Mucosa of gallbladder (tissue), 1 donor: Measurements from ENCODE around the gene CTBP2. TPM values are rescaled to one million over a fixed set of nuclear protein-coding genes. Genes with fewer than 3 reads are reported as not detected.

Experiments used
- DNase-seq: peaks from one replicate; pipeline ENCODE4 v3.0.0-alpha.2; 2020; ENCODE audit warnings: low spot score
- total RNA-seq: library from RNA; stranded (reverse); gene quantifications from one replicate; pipeline ENCODE4 v1.2.1, GENCODE V29; 2021
- donor health status: DM: no; HTN: no; CAD: no.

Gene CTBP2
- total RNA-seq, 1 donor from 2014 or later: 99.5 TPM

- no peak for DNase-seq
Observed at GRCh38 chr10:124977161-124977560, 183.2 kb downstream of the CTBP2 start.

DNA sequence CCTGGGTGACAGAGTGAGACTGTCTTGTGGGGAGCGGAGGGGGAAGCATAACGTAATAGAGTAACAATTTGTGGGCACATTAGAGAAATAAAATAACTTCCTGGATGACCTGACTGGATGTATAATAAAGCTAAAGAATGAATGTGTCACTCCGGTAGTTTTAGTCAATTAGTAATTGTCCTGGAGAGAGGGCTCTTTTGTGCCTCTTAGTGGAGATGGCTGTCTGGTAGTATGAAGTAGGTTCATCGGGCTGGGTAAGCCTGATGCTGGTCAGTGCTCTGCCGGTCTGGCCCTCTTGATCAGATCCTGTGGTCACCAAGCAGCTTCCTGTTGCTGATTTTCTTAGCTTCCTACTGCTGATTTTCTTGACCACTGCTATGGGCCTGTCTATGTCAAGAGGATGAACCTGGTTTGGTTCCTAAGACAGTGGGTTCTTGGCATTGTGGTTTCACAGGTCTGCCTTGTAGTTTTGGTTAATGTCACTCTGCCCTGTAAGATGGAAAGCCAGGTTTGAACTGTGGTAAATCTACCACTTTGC, 184.3 kb downstream of the CTBP2 start:
- no peak for DNase-seq

DNA sequence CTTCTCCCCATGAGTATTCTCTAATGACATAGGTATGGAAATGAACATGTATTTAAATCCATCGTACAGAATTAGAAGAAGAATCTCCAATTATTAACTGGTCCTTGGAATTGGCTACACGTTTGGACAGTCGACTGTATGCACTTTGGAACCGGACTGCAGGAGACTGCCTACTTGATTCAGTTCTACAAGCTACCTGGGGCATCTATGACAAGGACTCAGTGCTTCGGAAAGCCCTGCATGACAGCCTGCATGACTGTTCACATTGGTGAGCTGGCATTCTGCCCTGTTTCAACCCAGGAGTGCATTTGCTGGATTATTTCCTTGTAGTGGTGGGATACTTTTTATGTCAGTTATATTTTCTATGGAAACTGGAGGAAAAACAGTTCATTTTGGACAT, 186.2 kb downstream of the CTBP2 start:
- no peak for DNase-seq

DNA sequence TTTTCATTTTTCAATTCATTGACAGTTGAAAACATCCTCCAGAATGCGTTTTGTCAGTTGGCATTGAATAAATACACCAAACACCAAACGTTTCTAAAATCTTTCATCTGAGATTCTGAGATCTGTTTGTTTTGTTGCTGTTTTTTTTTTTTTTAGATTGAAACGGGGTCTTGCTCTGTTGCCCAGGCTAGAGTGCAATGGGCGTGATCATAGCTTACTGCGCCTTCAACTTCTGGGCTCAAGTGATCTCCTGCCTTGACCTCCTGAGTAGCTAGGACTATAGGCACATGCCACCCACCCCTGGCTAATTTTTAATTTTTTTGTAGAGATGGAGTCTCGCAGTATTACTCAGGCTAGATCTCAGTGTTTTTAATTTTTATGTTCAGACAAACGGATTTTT, 187.7 kb downstream of the CTBP2 start:
- no peak for DNase-seq

DNA sequence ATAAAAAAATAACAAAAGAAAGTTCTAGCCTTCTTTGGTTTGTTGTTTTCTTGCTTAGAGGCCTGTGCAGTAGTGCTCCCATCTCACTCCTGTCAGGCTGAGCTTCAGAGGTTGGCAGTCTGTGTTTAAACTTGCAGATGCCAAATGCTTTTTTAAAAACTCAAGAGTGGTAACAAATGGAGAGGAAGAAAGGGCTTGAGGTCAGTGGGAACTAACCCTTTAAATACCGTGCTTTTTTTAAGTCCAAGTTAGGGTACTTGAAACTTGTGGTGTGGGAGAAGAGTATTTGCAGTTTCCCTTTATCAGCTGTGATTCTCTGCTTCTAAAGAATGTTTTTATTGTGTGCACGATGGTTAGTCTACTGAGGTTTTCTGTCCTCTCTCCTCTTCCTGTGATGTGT, 189.1 kb downstream of the CTBP2 start:
- no peak for DNase-seq

- no peak for DNase-seq
Observed at GRCh38 chr10:124967255-124967654, 193.1 kb downstream of the CTBP2 start.

DNA sequence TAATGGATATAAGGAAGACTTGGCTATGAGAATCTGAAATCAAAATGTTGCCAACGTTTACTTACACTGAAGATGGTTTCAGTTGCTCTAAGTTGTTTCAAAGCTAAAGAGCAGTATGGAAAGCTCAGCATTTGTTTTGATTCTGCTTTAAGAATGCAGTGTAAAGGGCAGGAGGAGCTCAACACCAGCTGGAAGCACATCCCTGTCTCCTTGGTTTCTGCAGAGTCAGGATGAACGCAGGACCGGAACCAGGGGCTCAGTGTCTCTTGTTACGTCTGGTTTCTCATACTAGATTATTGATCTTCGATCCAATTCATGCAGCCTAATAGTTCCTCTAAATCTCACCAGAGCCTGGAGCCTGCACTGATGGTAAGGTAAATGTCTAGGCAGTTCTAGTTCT, 194.4 kb downstream of the CTBP2 start:
- no peak for DNase-seq

GRCh38 chr10:124963866-124964720, 196.3 kb downstream of the CTBP2 start:
- DNase-seq: no peak

- DNase-seq: no peak
Observed at GRCh38 chr10:124962421-124962820, 197.9 kb downstream of the CTBP2 start.

DNA sequence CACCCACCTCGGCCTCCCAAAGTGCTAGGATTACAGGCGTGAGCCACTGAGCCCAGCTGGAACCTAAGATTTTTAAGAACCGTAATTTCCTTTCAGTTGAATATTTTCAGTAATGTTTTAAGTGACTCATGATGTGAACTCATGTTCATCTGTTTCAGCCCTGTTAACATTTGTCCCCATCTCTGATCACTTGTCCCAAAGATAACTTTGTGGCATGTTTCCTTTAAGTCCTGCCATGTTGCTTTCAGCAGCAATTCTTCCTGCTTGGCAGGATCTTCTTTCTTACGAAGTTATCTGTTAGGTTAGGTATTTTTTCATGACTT, 199.2 kb downstream of the CTBP2 start:
- DNase-seq: no peak

DNA sequence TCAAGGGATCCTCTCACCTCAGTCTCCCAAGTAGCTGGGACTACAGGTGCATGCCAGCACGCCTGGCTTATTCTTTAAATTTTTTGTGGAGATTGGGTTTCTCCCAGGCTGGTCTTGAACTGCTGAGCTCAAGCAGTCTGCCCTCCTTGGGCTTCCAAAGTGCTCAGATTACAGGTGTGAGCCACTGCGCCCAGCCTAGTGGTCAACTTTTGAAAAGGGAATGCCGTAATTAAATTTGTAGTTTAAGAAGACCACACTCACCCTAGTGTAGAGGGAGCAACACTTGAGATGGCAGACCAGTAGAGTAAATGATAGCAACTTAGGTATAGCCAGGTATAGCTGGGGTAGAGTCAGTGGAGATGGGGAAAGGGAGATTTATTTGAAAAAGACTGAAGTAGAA, 200.8 kb downstream of the CTBP2 start:
- no peak for DNase-seq

GRCh38 chr10:124957404-124957947, 202.9 kb downstream of the CTBP2 start:
- no peak for DNase-seq

DNA sequence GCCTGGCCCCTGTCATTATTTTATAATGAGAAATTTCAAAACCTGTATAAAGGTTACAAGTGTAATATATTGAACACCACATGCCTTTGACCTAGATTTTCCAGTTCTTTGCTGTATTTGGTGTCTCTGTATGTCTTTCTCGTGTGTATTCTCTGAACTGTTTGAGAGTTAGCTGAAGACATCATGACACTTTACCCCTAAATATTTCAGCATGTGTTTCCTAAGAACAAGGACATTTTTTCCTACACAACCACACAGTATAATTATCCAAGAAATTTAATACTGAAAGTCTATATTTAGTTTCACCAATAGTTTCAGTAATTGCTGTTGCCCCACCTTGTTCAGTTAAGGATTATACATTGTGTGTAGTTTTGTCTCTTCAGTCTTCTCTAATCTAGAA, 203.6 kb downstream of the CTBP2 start:
- no peak for DNase-seq

DNA sequence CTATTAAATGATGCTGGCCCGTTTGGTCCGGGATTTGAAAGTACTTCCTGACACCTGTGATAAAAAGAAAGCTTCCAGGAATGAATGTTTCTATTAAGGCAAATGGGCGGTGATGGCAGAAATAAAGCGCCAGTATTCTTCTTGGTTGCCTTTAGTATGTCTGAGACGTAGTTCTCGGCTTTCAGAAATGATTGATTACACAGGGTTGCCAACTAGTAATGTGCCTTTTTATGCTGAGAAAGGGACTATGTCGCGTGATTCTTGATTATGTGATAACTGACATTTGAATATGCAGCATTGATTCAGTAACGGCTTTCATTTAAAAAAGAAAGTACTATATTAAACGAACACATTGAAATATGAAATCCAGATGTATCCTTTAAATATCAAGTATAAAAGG, 204.5 kb downstream of the CTBP2 start:
- DNase-seq: no peak

DNA sequence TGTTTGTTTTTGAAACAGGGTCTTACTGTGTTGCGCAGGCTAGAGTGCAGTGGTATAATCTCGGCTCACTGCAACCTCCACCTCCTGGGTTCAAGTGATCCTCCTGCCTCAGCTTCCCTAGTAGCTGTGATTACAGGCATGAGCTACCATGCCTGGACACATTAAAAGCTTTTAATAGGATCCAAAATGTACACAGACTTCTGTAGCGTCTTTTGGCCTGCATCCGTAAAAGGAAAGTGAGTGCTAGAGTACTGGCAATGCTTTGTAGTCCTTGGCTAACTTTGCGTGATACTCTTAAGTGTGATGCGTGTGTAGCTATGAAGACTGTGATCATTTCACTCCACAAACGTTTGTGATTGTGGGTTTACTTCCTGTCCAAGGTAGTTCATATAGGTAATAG, 205.1 kb downstream of the CTBP2 start:
- DNase-seq: no peak

DNA sequence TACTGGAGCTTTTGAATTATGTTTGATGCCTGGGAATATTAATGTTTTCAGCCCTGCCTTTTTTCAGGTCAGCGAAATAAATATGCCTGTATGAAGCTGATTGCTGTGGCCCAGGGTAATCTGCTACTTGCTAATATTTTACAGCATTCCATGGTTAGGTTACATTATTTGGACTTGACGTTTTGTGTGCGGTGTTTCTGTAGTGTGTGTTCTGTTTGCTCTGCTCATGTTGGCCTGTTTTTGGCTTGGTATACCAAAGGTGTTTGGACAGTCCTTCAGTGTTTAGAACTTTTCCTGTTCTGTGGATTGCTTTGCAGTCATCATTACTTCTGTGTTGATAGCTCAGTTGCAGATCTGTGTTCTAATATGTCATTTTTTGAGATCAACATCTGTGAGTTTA, 206.9 kb downstream of the CTBP2 start:
- DNase-seq: no peak

GRCh38 chr10:124952123-124952522, 208.2 kb downstream of the CTBP2 start:
- no peak for DNase-seq

DNA sequence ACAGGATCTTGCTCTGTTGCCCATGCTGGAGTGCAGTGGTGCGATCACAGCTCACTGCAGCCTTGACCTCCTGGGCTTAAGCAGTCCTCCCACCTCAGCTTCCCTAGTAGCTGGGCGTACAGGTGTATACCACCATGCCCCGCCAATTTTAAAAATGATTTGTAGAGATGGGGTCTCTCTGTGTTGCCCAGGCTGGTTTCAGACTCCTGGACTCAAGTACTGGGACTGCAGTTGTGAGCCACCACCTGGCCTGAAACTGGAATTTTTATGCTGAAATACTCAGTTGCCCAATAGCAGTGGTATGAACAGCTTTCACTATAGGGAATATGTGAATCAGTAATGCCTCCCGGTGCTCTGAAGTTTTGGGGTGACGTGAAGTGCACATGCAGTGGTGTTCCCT, 210.8 kb downstream of the CTBP2 start:
- no peak for DNase-seq

- DNase-seq: peak; percentile 19
Observed at GRCh38 chr10:124946945-124947344, 213.4 kb downstream of the CTBP2 start.

DNA sequence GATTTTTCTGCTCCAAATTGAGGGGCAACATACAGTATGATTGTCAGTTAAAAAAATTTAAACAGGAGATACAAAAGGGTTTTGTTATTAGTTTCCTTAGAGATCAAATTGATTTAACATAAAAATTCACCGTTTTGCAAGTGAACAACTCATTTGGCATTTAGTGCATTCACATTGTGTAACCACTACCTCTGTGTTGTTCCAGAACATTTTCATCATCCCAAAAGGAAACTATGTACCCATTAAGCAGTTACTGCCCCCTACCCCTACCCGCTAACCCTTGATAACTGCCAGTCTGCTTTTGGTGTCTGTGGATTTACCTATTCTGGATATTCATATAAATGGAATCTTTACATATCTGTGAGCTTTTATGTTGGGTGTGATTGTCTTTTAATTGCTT, 215.4 kb downstream of the CTBP2 start:
- no peak for DNase-seq

GRCh38 chr10:124943301-124944092, 216.9 kb downstream of the CTBP2 start:
- DNase-seq: no peak

DNA sequence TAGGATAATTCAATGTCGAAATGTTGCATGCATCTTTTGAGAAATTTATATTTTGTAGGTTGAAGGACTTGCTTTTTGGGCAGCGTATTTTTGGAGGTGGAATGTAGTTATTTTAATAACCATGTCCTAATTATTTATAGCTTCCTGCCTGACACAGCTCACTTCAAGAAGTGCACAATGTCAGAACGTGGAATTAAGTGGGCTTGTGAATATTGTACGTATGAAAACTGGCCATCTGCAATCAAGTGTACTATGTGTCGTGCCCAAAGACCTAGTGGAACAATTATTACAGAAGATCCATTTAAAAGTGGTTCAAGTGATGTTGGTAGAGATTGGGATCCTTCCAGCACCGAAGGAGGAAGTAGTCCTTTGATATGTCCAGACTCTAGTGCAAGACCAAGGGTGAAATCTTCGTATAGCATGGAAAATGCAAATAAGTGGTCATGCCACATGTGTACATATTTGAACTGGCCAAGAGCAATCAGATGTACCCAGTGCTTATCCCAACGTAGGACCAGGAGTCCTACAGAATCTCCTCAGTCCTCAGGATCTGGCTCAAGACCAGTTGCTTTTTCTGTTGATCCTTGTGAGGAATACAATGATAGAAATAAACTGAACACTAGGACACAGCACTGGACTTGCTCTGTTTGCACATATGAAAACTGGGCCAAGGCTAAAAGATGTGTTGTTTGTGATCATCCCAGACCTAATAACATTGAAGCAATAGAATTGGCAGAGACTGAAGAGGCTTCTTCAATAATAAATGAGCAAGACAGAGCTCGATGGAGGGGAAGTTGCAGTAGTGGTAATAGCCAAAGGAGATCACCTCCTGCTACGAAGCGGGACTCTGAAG, 217.8 kb downstream of the CTBP2 start:
- no peak for DNase-seq
